GM12878 (cell line): ENCODE data around the gene PCGF1.

ENCODE experiments used
- EP300 ChIP-seq, 2 experiments: fragments of 150-350 bp in 1 of 2; IDR thresholded peaks; 2 replicates each; pipeline ENCODE4 v1.6.1; 2011 to 2012; ENCODE audit warnings: low read depth in 2 of 2, low read length in 2 of 2, borderline replicate concordance in 1 of 2, improper control_type of control experiment in 1 of 2, inconsistent platforms in 1 of 2; ENCODE audit not compliant: control insufficient read depth in 1 of 2
- RCOR1 ChIP-seq: conservative IDR thresholded peaks from 2 replicates; pipeline ENCODE4 v1.6.1; 2012; ENCODE audit warnings: low read depth, low read length, improper control_type of control experiment
- TF ChIP-seq, protein P1 (sequence below): fragments of 450-650 bp; formaldehyde crosslinking; IDR thresholded peaks from 2 replicates; pipeline ENCODE4 v1.4.0; 2020; ENCODE audit warnings: mild to moderate bottlenecking, moderate library complexity
- TF ChIP-seq, protein P2 (sequence below), 3 experiments: IDR thresholded peaks in 2 of 3; conservative IDR thresholded peaks in 1 of 3; 2 replicates each; pipeline ENCODE4 v1.5.1; 2011; ENCODE audit warnings: low read depth in 3 of 3, low read length in 3 of 3, mild to moderate bottlenecking in 3 of 3, control low read depth in 2 of 3, moderate library complexity in 2 of 3, inconsistent platforms in 1 of 3, mixed read lengths in 1 of 3; ENCODE audit not compliant: control insufficient read depth in 2 of 3, insufficient read depth in 1 of 3; ENCODE audit errors: extremely low read depth in 1 of 3

DNA sequence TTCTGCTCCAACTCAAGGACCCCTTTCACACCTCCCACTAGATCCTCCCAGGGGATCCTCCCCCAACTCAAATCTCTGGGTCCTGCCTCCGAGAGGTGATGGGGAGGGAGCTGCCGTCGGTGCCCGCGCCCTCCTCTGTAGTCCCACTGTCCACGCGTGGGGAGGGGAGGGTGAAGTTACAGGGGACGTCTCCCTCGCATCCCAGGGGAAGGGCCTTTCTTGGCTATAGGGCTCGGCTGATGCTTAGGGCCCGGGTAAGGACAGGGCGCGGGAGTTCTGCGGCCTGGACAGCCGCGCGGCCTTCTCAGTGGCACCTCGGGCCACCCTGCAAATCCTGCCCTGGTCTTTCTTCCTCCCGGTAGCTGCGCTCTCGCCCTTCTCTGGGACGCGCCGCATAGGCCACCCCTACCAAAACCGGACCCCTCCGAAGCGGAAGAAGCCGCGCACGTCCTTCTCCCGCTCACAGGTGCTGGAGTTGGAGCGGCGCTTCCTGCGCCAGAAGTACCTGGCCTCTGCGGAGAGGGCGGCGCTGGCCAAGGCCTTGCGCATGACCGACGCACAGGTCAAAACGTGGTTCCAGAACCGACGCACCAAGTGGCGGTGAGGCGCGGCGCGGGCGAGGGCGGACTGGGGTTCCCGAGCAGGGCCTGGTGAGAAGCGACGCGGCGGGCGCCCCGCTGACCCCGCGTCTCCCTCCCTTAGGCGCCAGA lies 7.9 kb upstream of the PCGF1 start:
- TF ChIP-seq, protein P1, sequence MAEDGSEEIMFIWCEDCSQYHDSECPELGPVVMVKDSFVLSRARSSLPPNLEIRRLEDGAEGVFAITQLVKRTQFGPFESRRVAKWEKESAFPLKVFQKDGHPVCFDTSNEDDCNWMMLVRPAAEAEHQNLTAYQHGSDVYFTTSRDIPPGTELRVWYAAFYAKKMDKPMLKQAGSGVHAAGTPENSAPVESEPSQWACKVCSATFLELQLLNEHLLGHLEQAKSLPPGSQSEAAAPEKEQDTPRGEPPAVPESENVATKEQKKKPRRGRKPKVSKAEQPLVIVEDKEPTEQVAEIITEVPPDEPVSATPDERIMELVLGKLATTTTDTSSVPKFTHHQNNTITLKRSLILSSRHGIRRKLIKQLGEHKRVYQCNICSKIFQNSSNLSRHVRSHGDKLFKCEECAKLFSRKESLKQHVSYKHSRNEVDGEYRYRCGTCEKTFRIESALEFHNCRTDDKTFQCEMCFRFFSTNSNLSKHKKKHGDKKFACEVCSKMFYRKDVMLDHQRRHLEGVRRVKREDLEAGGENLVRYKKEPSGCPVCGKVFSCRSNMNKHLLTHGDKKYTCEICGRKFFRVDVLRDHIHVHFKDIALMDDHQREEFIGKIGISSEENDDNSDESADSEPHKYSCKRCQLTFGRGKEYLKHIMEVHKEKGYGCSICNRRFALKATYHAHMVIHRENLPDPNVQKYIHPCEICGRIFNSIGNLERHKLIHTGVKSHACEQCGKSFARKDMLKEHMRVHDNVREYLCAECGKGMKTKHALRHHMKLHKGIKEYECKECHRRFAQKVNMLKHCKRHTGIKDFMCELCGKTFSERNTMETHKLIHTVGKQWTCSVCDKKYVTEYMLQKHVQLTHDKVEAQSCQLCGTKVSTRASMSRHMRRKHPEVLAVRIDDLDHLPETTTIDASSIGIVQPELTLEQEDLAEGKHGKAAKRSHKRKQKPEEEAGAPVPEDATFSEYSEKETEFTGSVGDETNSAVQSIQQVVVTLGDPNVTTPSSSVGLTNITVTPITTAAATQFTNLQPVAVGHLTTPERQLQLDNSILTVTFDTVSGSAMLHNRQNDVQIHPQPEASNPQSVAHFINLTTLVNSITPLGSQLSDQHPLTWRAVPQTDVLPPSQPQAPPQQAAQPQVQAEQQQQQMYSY (CRISPR knock-in tag): no peak
- TF ChIP-seq RCOR1: no peak
- no peak for TF ChIP-seq EP300 (IDR thresholded peaks at IDR 0.05; ENCODE audit: borderline replicate concordance in 1 of 2, control insufficient read depth in 1 of 2, low read depth in 2 of 2, low read length in 2 of 2)
- TF ChIP-seq, protein P2, sequence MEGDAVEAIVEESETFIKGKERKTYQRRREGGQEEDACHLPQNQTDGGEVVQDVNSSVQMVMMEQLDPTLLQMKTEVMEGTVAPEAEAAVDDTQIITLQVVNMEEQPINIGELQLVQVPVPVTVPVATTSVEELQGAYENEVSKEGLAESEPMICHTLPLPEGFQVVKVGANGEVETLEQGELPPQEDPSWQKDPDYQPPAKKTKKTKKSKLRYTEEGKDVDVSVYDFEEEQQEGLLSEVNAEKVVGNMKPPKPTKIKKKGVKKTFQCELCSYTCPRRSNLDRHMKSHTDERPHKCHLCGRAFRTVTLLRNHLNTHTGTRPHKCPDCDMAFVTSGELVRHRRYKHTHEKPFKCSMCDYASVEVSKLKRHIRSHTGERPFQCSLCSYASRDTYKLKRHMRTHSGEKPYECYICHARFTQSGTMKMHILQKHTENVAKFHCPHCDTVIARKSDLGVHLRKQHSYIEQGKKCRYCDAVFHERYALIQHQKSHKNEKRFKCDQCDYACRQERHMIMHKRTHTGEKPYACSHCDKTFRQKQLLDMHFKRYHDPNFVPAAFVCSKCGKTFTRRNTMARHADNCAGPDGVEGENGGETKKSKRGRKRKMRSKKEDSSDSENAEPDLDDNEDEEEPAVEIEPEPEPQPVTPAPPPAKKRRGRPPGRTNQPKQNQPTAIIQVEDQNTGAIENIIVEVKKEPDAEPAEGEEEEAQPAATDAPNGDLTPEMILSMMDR (IDR thresholded peaks at IDR 0.05 in 2 of 3, conservative IDR thresholded peaks at IDR 0.05 in 1 of 3; ENCODE audit: control insufficient read depth in 2 of 3, extremely low read depth in 1 of 3, insufficient read depth in 1 of 3, low read depth in 3 of 3, low read length in 3 of 3): no peak
